ENCODE results near the gene PFKP.

The PFKP gene

GRCh38 chr10:3067118-3067858 lies at the start of gene PFKP:
Gene PFKP (plus strand): TSS chr10:3067548. CDS start chr10:3067596, 48 bp downstream.
- no peak for TF ChIP-seq CTCF (IDR thresholded peaks at IDR 0.05)

GRCh38 chr10:3018247-3018646 lies 49.1 kb upstream of the PFKP start:
- TF ChIP-seq CTCF (IDR thresholded peaks at IDR 0.05) = no peak

- no peak for TF ChIP-seq CTCF (IDR thresholded peaks at IDR 0.05)
Observed at GRCh38 chr10:3020311-3020710, 47.0 kb upstream of the PFKP start.

- TF ChIP-seq CTCF (IDR thresholded peaks at IDR 0.05) = no peak
Observed at GRCh38 chr10:3020881-3021280, 46.5 kb upstream of the PFKP start.

- no peak for TF ChIP-seq CTCF (IDR thresholded peaks at IDR 0.05)
Observed at GRCh38 chr10:3022027-3022426, 45.3 kb upstream of the PFKP start.

GRCh38 chr10:3023892-3024291 lies 43.5 kb upstream of the PFKP start:
- TF ChIP-seq CTCF (IDR thresholded peaks at IDR 0.05) = no peak

GRCh38 chr10:3025026-3025683 lies 42.2 kb upstream of the PFKP start:
- TF ChIP-seq CTCF (IDR thresholded peaks at IDR 0.05) = no peak
